Mesenchymal stem cell (in vitro differentiated cells and primary cell): ENCODE measurements around the gene C20orf96.

Source experiments
- DNase-seq: peaks from one replicate; pipeline ENCODE4 v3.0.0-alpha.2; 2013
- H2AFZ ChIP-seq: one replicate; pipeline ENCODE4 v1.6.1; 2013; ENCODE audit warnings: low read depth, mild to moderate bottlenecking, control low read depth, inconsistent platforms, low read length, moderate library complexity
- H2AK5ac ChIP-seq: 2 replicates; pipeline ENCODE4 v1.6.1; 2013; ENCODE audit warnings: low read length, moderate library complexity, mild to moderate bottlenecking, inconsistent platforms; ENCODE audit not compliant: severe bottlenecking
- H2BK120ac ChIP-seq: one replicate; pipeline ENCODE4 v1.6.1; 2013; ENCODE audit warnings: low read depth, mild to moderate bottlenecking, inconsistent platforms, low read length, moderate library complexity
- H2BK12ac ChIP-seq, 2 experiments: one replicate each; pipeline ENCODE4 v1.6.1; 2013; ENCODE audit warnings: inconsistent platforms in 2 of 2, low read length in 2 of 2, mild to moderate bottlenecking in 2 of 2, moderate library complexity in 2 of 2, control low read depth in 1 of 2
- H2BK15ac ChIP-seq: one replicate; pipeline ENCODE4 v1.6.1; 2013; ENCODE audit warnings: mild to moderate bottlenecking, low read depth, inconsistent platforms; ENCODE audit not compliant: poor library complexity, severe bottlenecking
- H2BK5ac ChIP-seq: 2 replicates; pipeline ENCODE4 v1.6.1; 2013; ENCODE audit warnings: low read depth, mild to moderate bottlenecking, low read length, control low read depth, inconsistent platforms; ENCODE audit not compliant: poor library complexity, severe bottlenecking
- H3K14ac ChIP-seq, 2 experiments: one replicate each; pipeline ENCODE4 v1.6.1; 2013; ENCODE audit warnings: inconsistent platforms in 2 of 2, low read length in 2 of 2, control low read depth in 1 of 2, mild to moderate bottlenecking in 1 of 2, moderate library complexity in 1 of 2
- H3K18ac ChIP-seq, 2 experiments: one replicate each; pipeline ENCODE4 v1.6.1; 2013; ENCODE audit warnings: inconsistent platforms in 2 of 2, low read length in 2 of 2, control low read depth in 1 of 2, low read depth in 1 of 2, mild to moderate bottlenecking in 1 of 2
- H3K23ac ChIP-seq, 2 experiments: one replicate each; pipeline ENCODE4 v1.6.1; 2013; ENCODE audit warnings: inconsistent platforms in 2 of 2, low read length in 2 of 2, mild to moderate bottlenecking in 2 of 2, moderate library complexity in 2 of 2, control low read depth in 1 of 2
- H3K27ac ChIP-seq: 2 replicates; pipeline ENCODE4 v1.5.1; 2013; ENCODE audit warnings: mild to moderate bottlenecking, moderate library complexity, low read length, control low read depth, inconsistent platforms; ENCODE audit not compliant: poor library complexity, severe bottlenecking
- H3K27me3 ChIP-seq, 2 experiments: 2 replicates each; pipeline versions ENCODE4 v1.6.1 to v1.7.0; 2013; ENCODE audit warnings: low read length in 2 of 2, mild to moderate bottlenecking in 2 of 2, moderate library complexity in 2 of 2, control low read depth in 1 of 2, inconsistent platforms in 1 of 2; ENCODE audit not compliant: control insufficient read depth in 1 of 2, insufficient read depth in 1 of 2
- H3K36me3 ChIP-seq, 2 experiments: 2 replicates each; pipeline versions ENCODE4 v1.6.1 to v1.7.0; 2013; ENCODE audit warnings: low read length in 2 of 2, control low read depth in 1 of 2, inconsistent platforms in 1 of 2, low read depth in 1 of 2, mild to moderate bottlenecking in 1 of 2; ENCODE audit not compliant: insufficient read depth in 2 of 2, control insufficient read depth in 1 of 2
- H3K4ac ChIP-seq, 2 experiments: one replicate each; pipeline ENCODE4 v1.6.1; 2013; ENCODE audit warnings: inconsistent platforms in 2 of 2, low read length in 2 of 2, mild to moderate bottlenecking in 2 of 2, moderate library complexity in 2 of 2, control low read depth in 1 of 2, low read depth in 1 of 2
- H3K4me1 ChIP-seq: 2 replicates; pipeline ENCODE4 v1.6.1; 2013; ENCODE audit warnings: low read depth, low read length, control low read depth; ENCODE audit not compliant: control insufficient read depth, insufficient read depth
- H3K4me2 ChIP-seq: 2 replicates; pipeline ENCODE4 v1.6.1; 2013; ENCODE audit warnings: low read length, mild to moderate bottlenecking, inconsistent platforms; ENCODE audit not compliant: poor library complexity, severe bottlenecking
- H3K4me3 ChIP-seq, 2 experiments: 2 replicates each; pipeline versions ENCODE4 v1.5.1 to v1.7.0; 2013; ENCODE audit warnings: low read length in 2 of 2, mild to moderate bottlenecking in 2 of 2, control low read depth in 1 of 2, low read depth in 1 of 2; ENCODE audit not compliant: insufficient read depth in 1 of 2
- H3K79me1 ChIP-seq: replicated peaks from 2 replicates; pipeline ENCODE4 v1.6.1; 2013; ENCODE audit warnings: mild to moderate bottlenecking, control low read depth, low read length, inconsistent platforms; ENCODE audit not compliant: poor library complexity, severe bottlenecking
- H3K9ac ChIP-seq: 2 replicates; pipeline ENCODE4 v1.7.0; 2013; ENCODE audit warnings: mild to moderate bottlenecking, low read length, moderate library complexity
- H3K9me3 ChIP-seq: 2 replicates; pipeline ENCODE4 v1.7.0; 2013; ENCODE audit warnings: mild to moderate bottlenecking, low read length; ENCODE audit not compliant: control insufficient read depth
- H4K8ac ChIP-seq: one replicate; pipeline ENCODE4 v1.6.1; 2013; ENCODE audit warnings: inconsistent platforms, mild to moderate bottlenecking, low read length, moderate library complexity
- H4K91ac ChIP-seq: one replicate; pipeline ENCODE4 v1.6.1; 2013; ENCODE audit warnings: mild to moderate bottlenecking, low read length, inconsistent platforms
- WGBS: methylation state at CpG from one replicate; pipeline ENCODE4 v1.1.7; 2013; ENCODE audit warnings: mixed read lengths; 5-methylcytosine and 5-hydroxymethylcytosine counted together

The C20orf96 gene

GRCh38 chr20:273884-274283 is 16.7 kb downstream of the C20orf96 start:
- no peak overlapping the region for H3K18ac ChIP-seq
- no peak overlapping the region for H3K4me3 ChIP-seq
- no peak overlapping the region for H3K23ac ChIP-seq
- peaks cover 4% of the 10 kb centered on the region for H3K4me1 ChIP-seq
- H2BK12ac ChIP-seq, result no peak overlapping the region
- DNase-seq, result no peak
- no peak overlapping the region for H3K4me2 ChIP-seq
- H2BK120ac ChIP-seq, result no peak overlapping the region
- no peak overlapping the region for H3K14ac ChIP-seq
- no peak overlapping the region for H2AFZ ChIP-seq
- peaks cover 11 to 46% of the 10 kb centered on the region in 2 experiments for H3K36me3 ChIP-seq
- no peaks in the 10 kb centered on the region for H3K9me3 ChIP-seq
- no peak overlapping the region for H2BK15ac ChIP-seq
- H2AK5ac ChIP-seq, result no peak overlapping the region
- 86% methylated on average over 3 of the region's 3 CpGs for WGBS
- no peak overlapping the region for H3K9ac ChIP-seq
- no peak overlapping the region for H3K4ac ChIP-seq
- no peak overlapping the region for H2BK5ac ChIP-seq
- H3K27ac ChIP-seq, result no peak overlapping the region
- H4K8ac ChIP-seq, result no peak overlapping the region
- no peaks in the 10 kb centered on the region for H3K27me3 ChIP-seq
- H3K79me1 ChIP-seq, result no peaks in the 10 kb centered on the region
- H4K91ac ChIP-seq, result no peak overlapping the region

GRCh38 chr20:272718-273117 is 17.8 kb downstream of the C20orf96 start:
- Histone ChIP-seq H3K27me3 (peaks cover 0 to 7% of the 10 kb centered on the region in 2 experiments), H4K8ac (no peak overlapping the region), H2BK12ac (no peak overlapping the region), H3K4me2 (no peak overlapping the region), H3K9me3 (no peaks in the 10 kb centered on the region), H2AK5ac (no peak overlapping the region), H2BK120ac (no peak overlapping the region), H3K36me3 (peaks cover 7 to 34% of the 10 kb centered on the region in 2 experiments), H3K4me3 (no peak overlapping the region), H3K9ac (no peak overlapping the region), H3K18ac (no peak overlapping the region), H3K4ac (no peak overlapping the region), H2BK15ac (no peak overlapping the region), H2AFZ (no peak overlapping the region), H3K14ac (no peak overlapping the region), H3K23ac (no peak overlapping the region), H4K91ac (no peak overlapping the region), H3K4me1 (peaks cover 4% of the 10 kb centered on the region), H3K27ac (no peak overlapping the region), H2BK5ac (no peak overlapping the region), H3K79me1 (no peaks in the 10 kb centered on the region)
- DNase-seq, result no peak

GRCh38 chr20:271528-271927 is 19.0 kb downstream of the C20orf96 start:
- H3K4me2 ChIP-seq, result no peak overlapping the region
- no peaks in the 10 kb centered on the region for H3K79me1 ChIP-seq
- no peak overlapping the region for H3K18ac ChIP-seq
- no peak overlapping the region for H3K9ac ChIP-seq
- H2BK120ac ChIP-seq, result no peak overlapping the region
- H3K4ac ChIP-seq, result no peak overlapping the region
- no peak overlapping the region for H2BK5ac ChIP-seq
- no peak overlapping the region for H3K27ac ChIP-seq
- H4K8ac ChIP-seq, result no peak overlapping the region
- H4K91ac ChIP-seq, result no peak overlapping the region
- no peak overlapping the region for H2BK15ac ChIP-seq
- no peak overlapping the region for H2AK5ac ChIP-seq
- peaks cover 0 to 7% of the 10 kb centered on the region in 2 experiments for H3K27me3 ChIP-seq
- H3K14ac ChIP-seq, result no peak overlapping the region
- no peaks in the 10 kb centered on the region for H3K9me3 ChIP-seq
- H2BK12ac ChIP-seq, result no peak overlapping the region
- H3K4me3 ChIP-seq, result no peak overlapping the region
- DNase-seq, result no peak
- H3K4me1 ChIP-seq, result peaks cover 8% of the 10 kb centered on the region
- peaks cover 3 to 22% of the 10 kb centered on the region in 2 experiments for H3K36me3 ChIP-seq
- no peak overlapping the region for H3K23ac ChIP-seq
- no peak overlapping the region for H2AFZ ChIP-seq

GRCh38 chr20:271069-271468 is 19.5 kb downstream of the C20orf96 start:
- no peak overlapping the region for H3K27ac ChIP-seq
- no peak overlapping the region for H2BK12ac ChIP-seq
- no peak overlapping the region for H4K91ac ChIP-seq
- no peak overlapping the region for H3K9ac ChIP-seq
- H2BK120ac ChIP-seq, result no peak overlapping the region
- peaks cover 3 to 19% of the 10 kb centered on the region in 2 experiments for H3K36me3 ChIP-seq
- H3K27me3 ChIP-seq, result peaks cover 0 to 10% of the 10 kb centered on the region in 2 experiments
- WGBS, result 100% methylated on average over 4 of the region's 4 CpGs
- H3K4me2 ChIP-seq, result no peak overlapping the region
- H3K14ac ChIP-seq, result no peak overlapping the region
- H4K8ac ChIP-seq, result no peak overlapping the region
- no peak overlapping the region for H2BK15ac ChIP-seq
- DNase-seq, result no peak
- no peak overlapping the region for H2BK5ac ChIP-seq
- no peaks in the 10 kb centered on the region for H3K9me3 ChIP-seq
- H2AFZ ChIP-seq, result no peak overlapping the region
- no peaks in the 10 kb centered on the region for H3K79me1 ChIP-seq
- no peak overlapping the region for H3K4ac ChIP-seq
- H3K18ac ChIP-seq, result no peak overlapping the region
- no peak overlapping the region for H3K23ac ChIP-seq
- H3K4me1 ChIP-seq, result peaks cover 10% of the 10 kb centered on the region
- no peak overlapping the region for H2AK5ac ChIP-seq
- no peak overlapping the region for H3K4me3 ChIP-seq
